GM12878 (cell line): ENCODE data around the gene PPP1R2. TPM values are rescaled to one million over a fixed set of nuclear protein-coding genes. Genes with fewer than 3 reads are reported as not detected.

Source experiments
- ATAC-seq: fragments of 200-7000 bp; cut with Tn5 transposase; 3 replicates; pipeline ENCODE4 v1.9.1; 2020; ENCODE audit warnings: mild to moderate bottlenecking, moderate library complexity
- BruUV-seq: library from RNA; stranded (reverse); fragments of 400-500 nt; replicated peaks from 2 replicates; lab custom pipeline; 2021; lab: Mats Ljungman, UMichigan
- CTCF ChIA-PET: fragments of 300-600 bp; sonication (Branson Sonifier 250); formaldehyde crosslinking; extraction: SDS; loops from one replicate; lab custom pipeline; 2021; ENCODE audit warnings: inconsistent platforms; lab: Yijun Ruan, JAX
- POLR2A ChIA-PET: fragments of 350-600 bp; formaldehyde crosslinking; extraction: SDS; loops from one replicate; lab custom pipeline; 2021; ENCODE audit warnings: inconsistent platforms; lab: Charles Lee
- RAD21 ChIA-PET: fragments of 300-600 bp; sonication (Branson Sonifier 250); formaldehyde crosslinking; loops from one replicate; lab custom pipeline; 2023; ENCODE audit warnings: antibody characterized with exemption; ENCODE audit not compliant: unreplicated experiment; lab: Charles Lee
- SMC1A ChIA-PET: fragments of 300-600 bp; sonication (Branson Sonifier 250); formaldehyde crosslinking; loops from one replicate; lab custom pipeline; 2023; ENCODE audit not compliant: unreplicated experiment, uncharacterized antibody; lab: Charles Lee
- DNase-seq: peaks from one replicate; pipeline ENCODE4 v3.0.0-alpha.2; 2011; ENCODE audit warnings: low read depth, low spot score
- FAIRE-seq: peaks from 3 replicates; lab custom pipeline; 2011; peaks lifted over from hg19 to GRCh38; lab: Jason Lieb, UNC
- H2AFZ ChIP-seq: 2 replicates; pipeline ENCODE4 v1.6.0; 2011; ENCODE audit warnings: low read depth, low read length, control low read depth; ENCODE audit not compliant: control insufficient read depth
- H3K27ac ChIP-seq: 2 replicates; pipeline ENCODE4 v1.5.1; 2011; ENCODE audit warnings: control low read depth; ENCODE audit not compliant: control insufficient read depth, insufficient read depth
- H3K27me3 ChIP-seq, 2 experiments: replicated peaks in 1 of 2; 2 replicates each; pipeline versions ENCODE4 v1.6.0 to v1.6.1; 2011; ENCODE audit warnings: low read length in 1 of 2; ENCODE audit not compliant: control insufficient read depth in 2 of 2, insufficient read depth in 2 of 2
- H3K36me3 ChIP-seq, 2 experiments: 2 replicates each; pipeline ENCODE4 v1.5.1; 2011; ENCODE audit warnings: low read length in 1 of 2; ENCODE audit not compliant: control insufficient read depth in 2 of 2, insufficient read depth in 2 of 2
- H3K4me1 ChIP-seq: 2 replicates; pipeline ENCODE4 v1.6.1; 2011; ENCODE audit warnings: mild to moderate bottlenecking, low read length, moderate library complexity, mixed read lengths; ENCODE audit not compliant: control insufficient read depth, insufficient read depth
- H3K4me2 ChIP-seq: 2 replicates; pipeline ENCODE4 v1.6.0; 2011; ENCODE audit warnings: control low read depth; ENCODE audit not compliant: control insufficient read depth, insufficient read depth
- H3K4me3 ChIP-seq: fragments of 200-600 bp; sonication (generic); 2 replicates; pipeline ENCODE4 v1.5.1; 2016
- H3K79me2 ChIP-seq: 2 replicates; pipeline ENCODE4 v1.6.0; 2011; ENCODE audit warnings: low read length; ENCODE audit not compliant: control insufficient read depth, insufficient read depth
- H3K9ac ChIP-seq: 2 replicates; pipeline ENCODE4 v1.8.0; 2011; ENCODE audit warnings: low read length, control low read depth, mixed read lengths; ENCODE audit not compliant: control insufficient read depth, insufficient read depth
- H3K9me3 ChIP-seq: replicated peaks from 3 replicates; pipeline ENCODE4 v1.5.1; 2011; ENCODE audit warnings: mild to moderate bottlenecking, low read length; ENCODE audit not compliant: control insufficient read depth, insufficient read depth
- H4K20me1 ChIP-seq: 2 replicates; pipeline ENCODE4 v1.6.0; 2011; ENCODE audit not compliant: control insufficient read depth, insufficient read depth
- HDAC6 ChIP-seq: fragments of 200-600 bp; sonication (generic); IDR thresholded peaks from one replicate; pipeline ENCODE4 v1.8.0; 2017; ENCODE audit warnings: antibody characterized with exemption; ENCODE audit not compliant: unreplicated experiment
- MTA2 ChIP-seq: fragments of 450-650 bp; IDR thresholded peaks from 2 replicates; pipeline ENCODE4 v1.6.1; 2016; ENCODE audit warnings: low read depth, mild to moderate bottlenecking, moderate library complexity
- MXI1 ChIP-seq: fragments of 150-350 bp; IDR thresholded peaks from 2 replicates; pipeline ENCODE4 v1.6.1; 2011; ENCODE audit warnings: low read depth, mild to moderate bottlenecking, inconsistent platforms, low read length, improper control_type of control experiment
- RAD21 ChIP-seq: IDR thresholded peaks from 2 replicates; pipeline ENCODE4 v1.6.1; 2011; ENCODE audit warnings: mild to moderate bottlenecking, low read depth, low read length, moderate library complexity; ENCODE audit not compliant: insufficient read depth
- RUNX3 ChIP-seq: IDR thresholded peaks from 2 replicates; pipeline ENCODE4 v1.6.1; 2012; ENCODE audit warnings: low read length, inconsistent platforms
- TCF7 ChIP-seq: IDR thresholded peaks from 2 replicates; pipeline ENCODE4 v1.6.1; 2014; ENCODE audit warnings: antibody characterized with exemption, borderline replicate concordance
- ZNF274 ChIP-seq: IDR thresholded peaks from one replicate; pipeline ENCODE4 v1.8.0; 2011; ENCODE audit not compliant: insufficient read length, insufficient read depth
- ZSCAN29 ChIP-seq: fragments of 450-650 bp; IDR thresholded peaks from 2 replicates; pipeline ENCODE4 v1.6.1; 2017; ENCODE audit warnings: mild to moderate bottlenecking, moderate library complexity
- WGBS: methylation state at CpG from one replicate; pipeline ENCODE4 v1.1.6; 2016; ENCODE audit warnings: low lambda C conversion rate; ENCODE audit not compliant: insufficient replicate concordance, insufficient coverage; ENCODE audit errors: missing lambda C conversion rate; 5-methylcytosine and 5-hydroxymethylcytosine counted together
- in situ Hi-C: fragments of 300-500 bp; cut with MboI; formaldehyde crosslinking; loops from 9 replicates; pipeline ENCODE4 v1.14.3; 2018; ENCODE audit warnings: mixed read lengths
- intact Hi-C: fragments of 100-400 bp; cut with micrococcal nuclease; formaldehyde crosslinking; loops from one replicate; pipeline ENCODE4 v1.14.2; 2022; ENCODE audit not compliant: unreplicated experiment
- polyA plus RNA-seq, 11 experiments: library from polyadenylated mRNA; depleted of rRNA in 4 of 11; unstranded in 6 of 11; stranded (reverse) in 5 of 11; fragments of >200 nt; fragmentation: Nextera tagmentation in 4 of 11; fragmentation: Illumina TruSeq in 1 of 11; extraction: Ambion mirVana in 4 of 11; extraction: Trizol in 1 of 11; gene quantifications; 1 replicate in 1 of 11; 2 replicates in 10 of 11; pipeline versions ENCODE4 v1.2.1 to v1.2.3, GENCODE V29; 2011 to 2016; ENCODE audit warnings: inconsistent platforms in 2 of 11, missing spikeins in 2 of 11, low read depth in 1 of 11
- total RNA-seq, 4 experiments: library from RNA; depleted of rRNA in 3 of 4; stranded (reverse); fragments of >200 nt in 3 of 4; fragmentation: Illumina TruSeq in 1 of 4; extraction: Trizol in 1 of 4; gene quantifications; 2 replicates each; pipeline versions ENCODE4 v1.2.1 to v1.2.3, GENCODE V29; 2013 to 2021
- TF ChIP-seq, protein P1 (sequence below): fragments of 450-650 bp; IDR thresholded peaks from 2 replicates; pipeline ENCODE4 v1.6.1; 2017; ENCODE audit warnings: mild to moderate bottlenecking, low read depth, inconsistent platforms; ENCODE audit not compliant: poor library complexity, severe bottlenecking

PPP1R2 gene
- total and polyA plus RNA-seq, 10 of the 15 experiments (the other 5 are each of a cell fraction or from before 2014, with no cell fraction given): 10.5 to 116 (median 46.9) TPM

DNA sequence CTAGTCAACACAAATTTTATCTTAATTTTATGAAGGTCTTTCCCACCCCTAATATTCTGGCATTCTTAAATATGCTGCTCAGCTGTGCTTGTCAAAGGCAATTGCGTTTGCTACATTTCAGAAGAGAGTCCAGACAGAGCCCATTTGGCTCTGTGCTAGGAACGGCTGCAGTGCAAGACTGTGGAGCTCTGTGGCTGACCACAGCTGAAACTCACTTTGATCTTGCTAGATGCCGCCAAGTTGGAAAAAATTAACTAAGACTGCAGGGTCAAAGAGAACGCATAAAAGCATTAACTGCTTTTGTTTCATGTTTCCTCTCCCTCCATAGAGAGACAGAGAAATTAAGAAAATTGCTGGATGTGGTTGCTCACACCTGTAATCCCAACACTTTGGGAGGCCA lies 7.6 kb upstream of the PPP1R2 start:
- DNase-seq (no peak), ATAC-seq (peak; percentile 72), FAIRE-seq (no peak)
- Histone ChIP-seq H3K79me2 (no peaks in the 10 kb centered on the region), H4K20me1 (no peaks in the 10 kb centered on the region), H3K4me3 (no peak overlapping the region), H3K27me3 (no peaks in the 10 kb centered on the region), H3K9ac (no peak overlapping the region), H3K9me3 (no peaks in the 10 kb centered on the region), H3K27ac (peak overlapping the region; percentile 49; the same call in 1 of the 2 replicates), H3K36me3 (no peaks in the 10 kb centered on the region), H3K4me1 (peaks cover 23% of the 10 kb centered on the region), H3K4me2 (0 out of 2 replicates have a peak overlapping the region, but pooled peaks have one; percentile 40), H2AFZ (peak overlapping the region; percentile 69)
- BruUV-seq: no TSS peak
- in situ Hi-C loops (no loop called here), intact Hi-C loops (no loop called here)
- RAD21 ChIA-PET: interaction anchor here (0.7 to 1.9 kb wide), 6 partner anchors 8 to 289 kb away, joined by 3 to 9 read pairs (median 4); partner anchors contain the start of gene XXYLT1
- SMC1A ChIA-PET: interaction anchor here (0.8 to 4.6 kb wide), 6 partner anchors 9 to 346 kb away, joined by 3 to 28 read pairs (median 6); partner anchors contain the start of gene XXYLT1
- TF ChIP-seq MTA2 (no peak), RAD21 (no peak), ZSCAN29 (no peak), RUNX3 (peak; percentile 51; the same call in 1 of the 2 replicates), HDAC6 (no peak), ZNF274 (no peak), MXI1 (no peak), TCF7 (peak; percentile 78; the same call in 1 of the 2 replicates)
- TF ChIP-seq, protein P1, sequence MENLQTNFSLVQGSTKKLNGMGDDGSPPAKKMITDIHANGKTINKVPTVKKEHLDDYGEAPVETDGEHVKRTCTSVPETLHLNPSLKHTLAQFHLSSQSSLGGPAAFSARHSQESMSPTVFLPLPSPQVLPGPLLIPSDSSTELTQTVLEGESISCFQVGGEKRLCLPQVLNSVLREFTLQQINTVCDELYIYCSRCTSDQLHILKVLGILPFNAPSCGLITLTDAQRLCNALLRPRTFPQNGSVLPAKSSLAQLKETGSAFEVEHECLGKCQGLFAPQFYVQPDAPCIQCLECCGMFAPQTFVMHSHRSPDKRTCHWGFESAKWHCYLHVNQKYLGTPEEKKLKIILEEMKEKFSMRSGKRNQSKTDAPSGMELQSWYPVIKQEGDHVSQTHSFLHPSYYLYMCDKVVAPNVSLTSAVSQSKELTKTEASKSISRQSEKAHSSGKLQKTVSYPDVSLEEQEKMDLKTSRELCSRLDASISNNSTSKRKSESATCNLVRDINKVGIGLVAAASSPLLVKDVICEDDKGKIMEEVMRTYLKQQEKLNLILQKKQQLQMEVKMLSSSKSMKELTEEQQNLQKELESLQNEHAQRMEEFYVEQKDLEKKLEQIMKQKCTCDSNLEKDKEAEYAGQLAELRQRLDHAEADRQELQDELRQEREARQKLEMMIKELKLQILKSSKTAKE: peak; percentile 24
- WGBS: 45% methylated on average over 4 of the region's 4 CpGs
- CTCF ChIA-PET: interaction anchor here (0.7 to 1.8 kb wide), 8 partner anchors 9 to 344 kb away, joined by 3 to 20 read pairs (median 4); partner anchors contain the start of gene XXYLT1
- POLR2A ChIA-PET: interaction anchor here (0.6 to 2.3 kb wide), 4 partner anchors 9 to 421 kb away, joined by 3 to 19 read pairs (median 5); partner anchors contain the start of genes ACAP2 and PPP1R2
